HG03139 (cell line): Measurements from ENCODE around the gene MINAR1.

ENCODE experiments used
- ATAC-seq: cut with Tn5 transposase; IDR thresholded peaks from one replicate; pipeline ENCODE4 v1.9.1; 2021; ENCODE audit not compliant: unreplicated experiment

The MINAR1 gene

DNA sequence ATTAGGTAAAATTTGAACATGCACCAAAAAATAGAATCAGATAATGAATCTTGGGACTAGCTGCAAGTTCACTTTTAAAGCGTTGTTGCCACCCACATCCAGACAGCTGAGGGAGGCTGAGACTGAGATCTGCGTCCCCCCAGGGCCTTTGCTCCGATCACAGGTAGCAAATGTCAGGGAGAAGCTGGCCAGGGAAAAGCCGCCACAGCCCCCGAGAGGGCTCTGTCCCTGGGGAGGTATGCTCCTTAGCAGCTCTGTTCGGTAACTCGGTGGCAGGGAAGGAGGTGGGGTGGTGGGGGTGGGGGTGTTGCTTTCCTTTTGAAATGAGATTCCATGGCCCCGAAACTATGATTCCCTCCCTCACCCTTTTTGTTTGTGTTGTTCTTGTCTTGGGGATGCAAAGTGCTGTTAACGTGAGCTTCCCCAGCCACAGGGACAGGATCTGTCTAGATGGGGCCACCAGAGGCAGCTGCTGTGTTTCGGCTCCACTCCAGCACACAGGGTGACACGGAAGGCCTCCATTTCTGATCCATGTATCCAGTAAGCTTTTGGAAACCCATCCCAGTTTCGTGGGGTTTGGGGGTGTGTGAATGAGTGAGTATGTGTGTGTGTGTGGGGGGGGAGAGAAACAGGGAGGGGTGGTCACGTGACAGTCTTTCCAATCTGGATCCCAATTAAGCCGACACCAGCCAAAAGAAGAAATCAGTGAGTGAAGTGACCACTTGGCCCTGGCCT lies 1.1 kb upstream of the MINAR1 start:
- ATAC-seq, result no peak

DNA sequence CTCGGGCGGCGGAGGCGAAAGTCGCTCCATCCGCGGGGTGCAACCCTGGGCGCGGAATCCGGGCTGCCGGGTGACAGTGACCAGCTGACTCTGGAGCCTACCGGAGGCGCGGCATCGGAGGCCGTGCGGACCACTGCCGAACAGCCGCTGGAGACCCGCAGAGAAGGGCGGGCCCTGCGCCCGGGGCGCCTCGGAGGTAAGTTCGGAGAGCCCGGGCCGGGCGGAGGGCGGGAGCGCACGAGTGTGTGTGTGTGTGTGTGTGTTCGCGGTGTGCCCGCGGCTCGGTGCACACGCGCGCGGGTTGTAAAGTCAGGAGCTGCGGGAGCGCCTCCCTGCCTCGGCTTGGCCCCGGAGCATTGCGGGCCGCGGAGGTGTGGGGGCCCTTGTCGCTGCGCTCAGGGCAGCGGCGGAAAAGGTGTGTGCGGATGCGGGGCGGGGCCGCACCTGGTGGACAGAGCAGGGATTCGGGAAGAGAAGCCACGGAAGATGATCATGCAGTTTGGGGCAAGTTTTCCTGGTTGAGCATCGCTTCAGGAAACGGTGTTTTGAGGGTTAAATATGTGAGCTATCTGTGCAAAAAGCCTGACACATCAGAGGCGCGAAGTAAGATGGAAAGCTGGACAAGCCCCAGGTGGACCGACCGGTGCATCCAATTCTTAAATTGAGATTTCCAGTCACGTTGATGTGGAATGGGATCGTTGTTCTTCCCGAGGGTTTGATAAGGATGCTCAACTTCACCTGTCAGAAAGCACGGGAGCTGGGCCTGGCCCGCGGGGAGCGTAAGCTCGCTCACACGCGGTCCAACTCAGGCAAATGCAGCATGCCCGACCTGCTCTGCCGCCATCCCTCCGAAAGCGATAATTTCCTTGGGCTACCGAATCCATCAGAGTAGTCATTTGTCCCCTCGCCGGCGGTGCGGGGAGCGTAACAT lies 474 bp downstream of the MINAR1 start:
- ATAC-seq, result no peak

DNA sequence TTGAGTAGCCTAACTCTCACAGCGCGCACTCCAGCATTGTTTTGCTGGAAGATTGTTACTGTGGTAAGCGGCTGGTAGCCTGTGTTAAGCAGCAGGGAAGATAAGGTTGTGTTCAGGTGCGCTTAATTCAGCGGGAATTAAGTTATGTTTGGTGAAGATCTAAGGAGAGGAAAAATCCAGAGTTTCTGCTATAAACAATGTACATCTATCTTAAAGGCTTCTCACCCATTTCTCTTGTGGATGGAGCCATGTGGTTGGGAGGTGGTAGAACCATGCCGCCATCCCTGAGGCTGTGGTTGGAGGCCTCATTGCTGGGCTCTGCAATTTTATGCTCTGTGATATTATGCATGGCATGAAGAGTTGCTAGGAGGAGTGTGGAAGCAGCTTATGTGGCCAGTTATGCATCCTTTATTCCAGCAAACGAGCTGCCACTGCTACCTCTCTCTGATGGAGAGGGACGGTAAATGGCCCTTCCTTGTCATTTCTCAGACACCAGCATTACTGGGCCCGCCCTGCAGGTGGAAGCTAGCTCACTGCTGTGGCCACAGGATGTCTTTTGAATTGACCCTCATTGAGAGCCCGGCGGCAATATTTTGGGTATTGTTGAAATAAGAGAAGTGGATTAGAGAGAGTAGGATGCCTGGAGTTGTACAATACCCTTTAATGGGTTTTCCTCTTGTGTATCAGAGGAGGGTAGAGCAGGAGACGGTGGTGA lies 1.3 kb downstream of the MINAR1 start:
- ATAC-seq, result no peak

DNA sequence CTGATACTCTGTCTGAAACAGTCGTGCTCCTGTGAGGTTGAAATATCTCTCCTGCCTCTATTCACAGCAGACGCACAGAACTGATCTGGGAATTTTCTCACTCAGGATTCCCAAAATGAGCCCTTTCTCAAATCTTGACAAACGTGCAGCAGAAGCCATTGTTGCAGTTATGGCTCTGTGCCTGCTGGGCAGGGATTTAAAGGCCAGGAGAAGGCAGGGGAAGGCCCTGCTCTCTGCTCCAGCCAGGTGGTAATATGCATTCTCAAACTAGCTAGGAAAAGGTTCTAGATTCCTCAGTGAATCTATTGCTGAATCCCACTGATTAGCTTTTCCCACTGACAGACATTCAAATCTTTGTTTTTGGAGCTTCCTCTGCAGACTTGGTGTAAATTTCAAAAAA lies 2.2 kb downstream of the MINAR1 start:
- ATAC-seq, result no peak

DNA sequence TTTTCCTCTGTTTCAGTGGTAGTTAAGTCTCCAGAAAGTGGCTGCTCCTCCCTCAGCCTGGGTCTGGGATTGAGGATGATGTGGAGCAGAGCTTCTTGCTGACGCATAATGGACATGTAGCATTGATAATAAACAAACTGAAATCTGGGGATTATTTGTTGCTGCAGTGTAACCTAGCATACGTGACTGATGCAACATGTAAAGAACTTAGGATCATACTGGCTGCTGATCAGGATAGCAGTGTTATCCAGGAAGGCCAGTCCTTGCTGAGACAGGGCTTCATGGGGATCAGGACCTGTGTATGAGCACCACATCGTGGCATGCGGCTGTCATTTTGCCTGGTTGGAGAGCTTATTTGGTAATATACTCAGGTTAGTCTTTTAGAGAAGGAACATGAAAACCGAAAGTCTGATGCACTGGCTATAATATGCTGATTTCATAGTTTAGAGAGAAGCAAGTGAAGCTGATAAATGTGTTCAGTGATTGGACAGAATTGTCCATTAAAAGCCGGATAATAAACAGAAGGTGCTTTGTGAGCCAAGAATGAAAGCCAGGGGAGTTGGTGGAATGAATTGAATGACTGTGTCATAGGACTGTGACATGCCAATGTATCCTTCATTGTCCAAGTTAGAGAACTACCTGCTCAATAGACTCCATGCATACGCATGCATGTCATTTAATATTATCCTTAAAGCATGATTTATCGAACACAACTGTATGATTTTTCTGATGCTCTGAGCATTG lies 4.1 kb downstream of the MINAR1 start:
- ATAC-seq, result no peak

DNA sequence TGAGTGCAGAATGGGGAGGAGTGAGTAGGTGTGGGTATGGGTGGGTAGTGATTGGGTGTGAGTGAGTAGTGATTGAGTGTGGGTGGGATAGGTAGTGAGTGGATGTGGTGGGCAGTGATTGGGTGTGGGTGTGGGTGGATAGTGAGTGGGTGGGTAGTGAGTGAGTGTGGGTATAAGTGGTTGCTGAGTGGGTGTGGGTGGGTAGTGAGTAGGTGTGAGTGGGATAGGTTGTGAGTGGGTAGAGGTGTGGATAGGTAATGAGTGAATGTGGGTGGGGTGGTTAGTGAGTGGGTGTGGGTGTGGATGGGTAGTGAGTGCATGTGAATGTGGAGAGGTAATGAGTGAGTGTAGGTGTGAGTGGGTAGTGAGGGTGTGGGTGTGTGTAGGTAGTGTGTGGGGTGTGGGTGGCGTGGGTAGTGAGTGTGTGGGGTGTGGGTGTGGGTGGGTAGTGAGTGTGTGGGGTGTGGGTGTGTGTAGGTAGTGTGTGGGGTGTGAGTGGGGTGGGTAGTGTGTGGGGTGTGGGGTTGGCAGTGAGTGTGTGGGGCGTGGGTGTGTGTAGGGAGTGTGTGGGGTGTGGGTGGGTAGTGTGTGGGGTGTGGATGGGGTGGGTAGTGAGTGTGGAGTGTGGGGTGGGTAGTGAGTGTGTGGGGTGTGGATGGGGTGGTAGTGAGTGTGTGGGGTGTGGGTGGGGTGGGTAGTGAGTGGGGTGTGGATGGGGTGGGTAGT lies 5.3 kb downstream of the MINAR1 start:
- ATAC-seq, result no peak

DNA sequence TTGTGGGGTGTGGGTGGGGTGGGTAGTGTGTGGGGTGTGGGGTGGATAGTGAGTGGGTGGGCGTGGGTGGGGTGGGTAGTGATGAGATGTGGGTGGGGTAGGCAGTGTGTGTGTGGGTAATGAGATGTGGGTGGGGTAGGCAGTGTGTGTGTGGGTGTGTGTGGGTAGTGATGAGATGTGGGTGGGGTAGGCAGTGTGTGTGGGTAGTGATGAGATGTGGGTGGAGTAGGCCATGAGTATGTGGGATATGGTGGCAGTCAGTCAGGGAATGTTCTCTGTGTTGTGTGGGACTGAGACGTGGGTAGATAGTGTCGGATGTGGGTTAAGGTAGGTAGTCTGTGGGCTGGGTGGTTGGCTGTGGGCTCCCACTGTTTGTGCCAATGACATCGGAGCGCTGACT lies 7.1 kb downstream of the MINAR1 start:
- no peak for ATAC-seq

DNA sequence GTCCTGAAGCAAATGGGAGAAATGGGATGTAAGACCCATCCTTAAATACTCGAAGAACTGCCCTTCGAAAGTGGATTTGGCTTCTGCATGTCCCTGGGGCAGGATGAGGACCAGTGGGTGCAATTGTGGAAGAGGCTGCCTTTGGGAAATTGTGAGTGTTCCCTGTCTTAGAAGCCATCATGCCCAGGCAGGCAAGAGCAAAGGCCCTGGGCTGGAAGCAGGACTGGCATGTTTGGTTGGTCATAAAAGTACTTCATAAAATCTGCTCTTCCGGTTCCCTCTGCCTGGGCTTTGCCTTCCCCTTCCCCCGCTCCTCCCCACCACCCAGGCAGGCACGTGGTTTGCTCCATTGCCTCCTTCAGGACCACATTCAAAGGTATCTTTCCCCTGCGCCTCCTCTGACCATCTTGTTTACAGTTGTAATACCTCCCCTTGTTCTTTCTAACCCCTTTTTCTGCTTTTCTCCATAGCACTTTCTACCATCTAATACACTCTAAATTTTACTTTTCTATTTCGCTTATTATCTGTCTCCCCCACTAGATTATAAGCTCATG lies 8.3 kb downstream of the MINAR1 start:
- ATAC-seq, result no peak

DNA sequence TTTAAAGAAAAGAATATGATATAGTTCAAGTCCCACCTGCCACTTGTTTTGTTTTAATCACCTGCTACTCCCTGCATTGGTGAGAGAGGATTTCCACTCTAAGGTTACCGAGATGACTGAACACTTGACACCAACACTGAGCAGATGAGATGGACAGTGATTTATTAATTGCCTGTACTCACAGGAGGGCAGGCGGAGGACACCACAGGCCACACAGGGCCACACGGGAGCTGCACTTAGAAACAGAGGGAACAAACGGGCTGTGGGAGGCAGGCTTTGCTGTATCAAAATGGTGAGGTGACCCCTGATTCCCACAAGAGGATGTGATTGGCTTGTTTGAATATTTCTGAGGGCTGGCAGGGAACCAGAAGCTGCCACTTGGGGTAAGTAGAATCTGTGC lies 10.8 kb downstream of the MINAR1 start:
- no peak for ATAC-seq

DNA sequence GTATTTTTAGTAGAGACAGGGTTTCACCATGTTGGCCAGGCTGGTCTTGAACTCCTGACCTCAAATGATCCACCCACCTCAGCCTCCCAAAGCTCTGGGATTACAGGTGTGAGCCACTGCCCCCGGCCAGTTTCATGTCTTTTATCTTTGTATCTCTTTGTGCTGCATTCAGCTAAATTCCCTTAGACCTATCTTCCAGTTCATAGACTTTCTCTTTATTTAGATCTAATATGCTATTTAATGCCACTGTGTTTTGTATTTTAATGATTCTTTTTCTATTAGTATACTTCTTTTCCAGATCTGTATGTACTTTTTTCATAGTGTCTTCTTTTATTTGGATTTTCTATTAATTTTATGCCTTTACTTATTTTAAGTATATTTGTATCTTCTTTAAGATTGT lies 14.9 kb downstream of the MINAR1 start:
- ATAC-seq, result no peak

DNA sequence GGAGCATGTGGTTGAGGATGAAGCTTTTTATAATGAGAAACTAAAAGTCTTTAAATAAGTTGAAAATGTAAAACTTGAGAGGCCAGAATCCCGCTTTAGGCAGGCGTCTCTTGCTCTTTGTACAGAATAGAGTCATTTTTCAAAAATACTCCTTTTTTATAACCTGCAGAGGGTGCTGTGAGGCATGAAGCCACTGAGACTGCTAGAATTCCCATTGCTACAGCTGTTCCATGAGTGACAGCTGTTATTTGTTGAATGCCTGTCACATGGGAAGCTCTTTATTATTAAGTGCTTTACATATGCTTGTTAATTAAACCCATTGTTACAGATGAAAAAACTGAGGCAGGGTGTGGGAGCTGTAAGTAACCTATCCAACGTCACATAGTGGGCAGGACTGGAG lies 18.5 kb downstream of the MINAR1 start:
- no peak for ATAC-seq

DNA sequence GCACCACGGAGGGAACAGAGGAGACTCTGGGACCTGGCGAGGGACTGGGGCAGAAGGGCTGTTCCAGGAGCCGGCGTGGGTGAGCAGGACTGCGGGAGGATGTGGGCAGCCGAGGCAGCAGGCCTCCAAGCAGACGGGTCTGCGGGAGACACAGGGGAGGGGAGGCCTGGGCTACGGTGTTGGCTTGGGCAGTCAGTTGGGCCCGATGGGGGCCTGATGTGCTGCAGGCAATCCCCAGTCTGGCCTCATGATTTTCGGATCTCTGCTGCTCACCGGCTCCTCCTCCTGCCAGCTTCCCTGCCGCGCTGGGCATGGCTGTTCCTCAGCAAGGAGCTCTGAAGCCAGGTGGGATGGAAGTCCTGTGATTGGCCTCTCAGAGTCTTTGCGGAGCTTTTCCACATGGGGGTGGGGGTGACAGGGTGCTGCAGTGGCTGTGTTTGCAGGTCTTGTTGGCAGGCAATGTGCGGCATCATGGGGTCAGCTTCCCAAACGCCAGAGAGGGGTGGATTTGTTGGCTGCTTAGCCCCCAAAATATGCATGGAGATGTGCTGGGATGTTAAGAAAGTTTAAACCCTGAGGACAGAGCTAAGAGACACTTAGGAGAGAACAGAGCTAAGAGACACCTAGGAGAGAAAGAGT lies 19.3 kb downstream of the MINAR1 start:
- ATAC-seq, result no peak

DNA sequence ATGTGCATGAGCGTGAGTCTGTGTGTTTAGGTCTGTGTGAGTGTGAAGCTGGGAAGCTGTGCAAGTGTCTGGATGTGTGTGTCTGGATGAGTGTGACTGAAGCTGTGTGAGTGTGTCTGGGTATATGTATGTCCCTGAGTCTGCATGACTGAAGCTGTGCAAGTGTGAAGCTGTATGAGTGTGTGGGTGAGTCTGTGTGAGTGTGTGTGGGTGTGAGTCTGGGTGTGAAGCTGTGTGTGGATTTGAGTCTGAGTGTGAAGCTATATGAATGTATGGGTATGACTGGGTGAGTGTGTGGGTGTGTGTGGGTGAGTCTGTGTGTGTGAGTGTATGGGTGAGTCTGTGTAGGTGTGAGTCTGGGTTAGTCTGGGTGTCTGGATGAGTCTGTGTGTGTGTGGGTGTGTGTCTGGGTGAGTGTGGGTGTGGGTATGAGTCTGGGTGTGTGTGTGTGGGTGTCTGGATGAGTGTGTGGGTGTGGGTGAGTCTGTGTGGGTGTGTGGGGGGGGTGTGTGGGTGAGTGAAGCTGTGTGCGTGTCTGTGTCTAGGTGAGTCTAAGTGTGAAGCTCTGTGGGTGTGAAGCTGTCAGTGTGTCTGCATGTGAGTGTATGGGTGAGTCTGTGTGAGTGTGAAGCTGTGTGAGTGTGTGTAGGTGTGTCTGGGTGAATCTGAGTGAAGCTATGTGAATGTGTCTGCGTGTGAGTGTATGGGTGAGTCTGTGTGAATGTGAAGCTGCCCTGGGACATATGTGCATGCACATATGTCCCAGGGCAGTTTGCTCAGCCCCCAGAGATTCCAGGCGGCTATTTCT lies 20.3 kb downstream of the MINAR1 start:
- ATAC-seq, result no peak

DNA sequence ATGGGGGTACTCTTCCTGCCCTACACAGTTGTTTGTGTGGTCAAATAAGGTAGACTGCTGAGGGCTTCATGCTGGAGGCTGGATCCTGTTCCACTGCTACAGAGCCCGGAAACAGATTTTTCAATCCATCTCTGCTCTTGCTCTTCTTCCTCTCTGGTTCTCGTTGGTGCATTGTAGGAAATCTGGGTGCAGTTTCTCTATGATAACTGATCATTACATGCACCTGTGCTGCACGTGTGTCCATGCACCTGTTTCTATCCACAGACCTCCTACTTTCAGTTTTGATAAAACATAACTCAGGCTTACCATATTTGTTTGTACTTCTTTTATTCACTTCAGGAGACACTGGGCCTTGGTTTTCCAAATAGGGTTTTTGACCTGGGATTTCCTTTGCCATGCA lies 21.3 kb downstream of the MINAR1 start:
- ATAC-seq, result no peak

DNA sequence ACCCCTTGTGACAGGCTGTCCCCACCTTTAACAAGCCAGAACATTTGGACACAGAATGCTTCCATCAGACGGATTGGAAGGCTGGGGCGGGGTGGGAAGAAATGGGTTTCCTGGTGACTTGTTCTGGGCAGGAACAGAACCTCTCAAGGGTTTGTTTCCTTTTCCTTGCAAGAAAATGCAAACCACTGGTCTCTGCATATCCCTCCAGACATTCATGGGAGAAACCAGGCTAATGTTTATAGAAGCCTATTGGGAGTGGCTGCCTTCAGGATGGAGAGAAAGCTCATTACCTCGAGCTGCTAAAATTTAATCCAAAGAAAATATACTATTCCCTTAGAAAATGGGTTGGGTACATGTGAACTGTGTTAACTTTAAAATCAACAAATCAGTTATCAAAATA lies 21.9 kb downstream of the MINAR1 start:
- ATAC-seq, result no peak

DNA sequence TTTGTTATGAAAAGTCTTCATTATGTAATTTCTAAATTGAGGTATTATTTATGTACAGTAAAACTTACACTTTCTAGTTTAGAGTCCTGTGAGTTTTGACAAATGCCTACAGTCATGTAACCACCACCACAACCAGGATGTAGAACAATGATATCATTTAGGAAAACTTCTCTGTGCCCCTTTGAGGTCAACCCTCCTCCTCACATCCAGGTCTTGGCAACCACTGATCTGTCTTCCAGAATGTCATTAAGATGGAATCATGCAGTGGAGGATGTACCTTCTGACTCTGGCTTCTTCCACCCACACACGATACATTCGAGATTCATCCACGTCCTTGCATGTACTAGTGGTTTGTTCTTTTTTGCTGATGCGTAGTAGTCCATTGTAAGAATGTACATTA lies 23.2 kb downstream of the MINAR1 start:
- no peak for ATAC-seq

DNA sequence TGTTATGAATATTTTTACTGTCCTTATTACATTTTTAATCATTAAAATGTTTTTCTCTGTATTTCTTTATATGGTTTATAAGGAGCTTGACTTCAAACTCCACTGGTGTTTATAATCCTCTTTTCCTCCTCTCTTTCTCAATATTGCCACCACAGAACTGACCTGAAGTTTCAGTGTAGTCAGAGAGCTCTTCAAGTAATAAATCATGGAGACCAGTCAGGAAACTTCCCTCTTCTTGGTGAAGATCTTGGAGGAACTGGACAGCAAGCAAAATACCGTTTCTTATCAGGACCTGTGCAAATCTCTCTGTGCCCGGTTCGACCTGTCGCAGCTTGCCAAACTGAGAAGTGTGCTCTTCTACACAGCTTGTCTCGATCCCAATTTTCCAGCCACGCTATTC lies 23.8 kb downstream of the MINAR1 start:
- ATAC-seq, result no peak

DNA sequence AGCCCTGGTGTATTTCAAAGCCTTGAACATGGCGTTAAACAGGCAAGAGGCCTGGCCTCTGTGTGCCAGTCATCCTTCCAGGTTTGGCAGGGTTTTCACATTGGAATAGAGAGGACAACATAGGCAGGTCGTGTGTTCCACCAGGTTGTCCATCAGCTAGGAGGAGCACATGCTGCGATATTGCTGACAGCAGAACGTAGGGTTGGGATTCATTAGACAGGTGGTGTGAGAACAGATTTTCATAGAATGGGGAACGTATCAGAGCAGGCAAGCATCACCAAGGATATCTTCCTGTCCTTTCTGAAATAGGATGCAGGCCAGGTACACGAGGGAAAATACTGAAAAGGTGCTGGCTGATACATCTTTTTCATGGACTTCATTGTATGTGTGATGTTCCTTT lies 26.4 kb downstream of the MINAR1 start:
- no peak for ATAC-seq

DNA sequence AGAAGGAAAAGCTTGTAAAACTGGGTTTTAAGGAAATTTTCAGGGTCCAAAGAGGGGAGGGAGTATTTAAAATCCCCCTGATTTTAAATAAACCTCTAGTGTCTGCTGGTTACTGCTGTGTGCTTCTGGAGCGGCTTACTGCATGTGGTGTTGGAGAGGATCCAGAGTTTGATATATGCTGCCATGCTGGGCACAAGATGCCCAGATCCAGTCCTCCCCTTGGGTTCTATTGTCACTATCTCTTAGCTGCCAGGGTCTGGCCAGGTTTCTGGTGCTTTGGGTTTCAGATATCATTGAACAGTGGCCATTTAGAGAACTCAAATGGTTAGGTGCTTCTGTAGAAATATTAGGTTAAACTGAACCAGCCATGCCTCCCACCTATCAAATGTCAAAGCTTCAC lies 27.5 kb downstream of the MINAR1 start:
- ATAC-seq, result no peak
